A549 (cell line): ENCODE measurements around the gene LAMB1. TPM values are rescaled to one million over a fixed set of nuclear protein-coding genes. Genes with fewer than 3 reads are reported as not detected.
A peak's percentile ranks its signal among the peaks of the same experiment; 100 is the strongest.

Experiments
- ATAC-seq, 2 experiments: fragments of 200-7000 bp in 1 of 2; fragments of >200 bp in 1 of 2; cut with Nextera tagmentation in 1 of 2; cut with Tn5 transposase in 1 of 2; 3 replicates each; pipeline versions ENCODE4 v1.8.0 to v1.9.1; 2018 to 2020; ENCODE audit warnings: mild to moderate bottlenecking in 1 of 2, moderate library complexity in 1 of 2
- CTCF ChIA-PET: fragments of 300-600 bp; sonication (Branson Sonifier 250); formaldehyde crosslinking; extraction: SDS; loops from one replicate; lab custom pipeline; 2021; ENCODE audit warnings: antibody characterized with exemption, inconsistent platforms; lab: Yijun Ruan, JAX
- POLR2A ChIA-PET: fragments of 350-600 bp; formaldehyde crosslinking; extraction: SDS; loops from one replicate; lab custom pipeline; 2021; ENCODE audit warnings: antibody characterized with exemption, inconsistent platforms; lab: Yijun Ruan, JAX
- DNase-seq, 2 experiments: peaks; one replicate each; pipeline versions ENCODE4 v3.0.0 to v3.0.0-alpha.2; 2011 to 2016; ENCODE audit warnings: low read depth in 1 of 2, low spot score in 1 of 2
- FAIRE-seq: peaks from 2 replicates; lab custom pipeline; 2011; peaks lifted over from hg19 to GRCh38; lab: Jason Lieb, UNC
- H3K27ac ChIP-seq, 2 experiments: fragments of >200 bp; sonication (Bioruptor Twin); formaldehyde crosslinking; 3 replicates each; pipeline ENCODE4 v1.5.1; 2016 to 2017
- H3K4me1 ChIP-seq: fragments of >200 bp; sonication (Bioruptor Twin); formaldehyde crosslinking; 3 replicates; pipeline ENCODE4 v1.6.1; 2016
- H3K4me2 ChIP-seq: fragments of >200 bp; sonication (Bioruptor Twin); formaldehyde crosslinking; 3 replicates; pipeline ENCODE4 v1.6.1; 2016
- H3K4me3 ChIP-seq: fragments of >200 bp; sonication (Bioruptor Twin); formaldehyde crosslinking; 3 replicates; pipeline ENCODE4 v1.5.1; 2016
- H3K9me3 ChIP-seq: fragments of >200 bp; sonication (Bioruptor Twin); formaldehyde crosslinking; 3 replicates; pipeline ENCODE4 v1.6.1; 2016
- CBX2 ChIP-seq: fragments of 200-600 bp; sonication (generic); IDR thresholded peaks from 2 replicates; pipeline ENCODE4 v1.6.1; 2016; ENCODE audit warnings: low read depth, mild to moderate bottlenecking, borderline replicate concordance
- CBX8 ChIP-seq: fragments of 200-600 bp; sonication (generic); IDR thresholded peaks from 2 replicates; pipeline ENCODE4 v1.6.1; 2016
- CHD2 ChIP-seq: fragments of 150-350 bp; IDR thresholded peaks from 2 replicates; pipeline ENCODE4 v1.6.1; 2014; ENCODE audit warnings: low read length; ENCODE audit not compliant: partially characterized antibody
- CTCF ChIP-seq: fragments of >200 bp; sonication (Bioruptor Twin); formaldehyde crosslinking; IDR thresholded peaks from 3 replicates; pipeline ENCODE4 v1.5.1; 2016
- ELK1 ChIP-seq: fragments of 150-350 bp; IDR thresholded peaks from 2 replicates; pipeline ENCODE4 v1.6.1; 2014; ENCODE audit warnings: low read depth, mild to moderate bottlenecking, low read length
- FOSB ChIP-seq: fragments of 250-450 bp; sonication (Bioruptor Pico); IDR thresholded peaks from 2 replicates; pipeline ENCODE4 v1.5.0; 2020; ENCODE audit warnings: mild to moderate bottlenecking, moderate library complexity
- HDAC2 ChIP-seq: fragments of 200-600 bp; sonication (generic); IDR thresholded peaks from 2 replicates; pipeline ENCODE4 v1.6.1; 2016
- HES2 ChIP-seq: fragments of >200 bp; sonication (Bioruptor Twin); formaldehyde crosslinking; IDR thresholded peaks from 2 replicates; pipeline ENCODE4 v1.6.1; 2016
- HEYL ChIP-seq: fragments of 250-450 bp; sonication (Bioruptor Pico); IDR thresholded peaks from 2 replicates; pipeline ENCODE4 v1.8.0; 2021; ENCODE audit warnings: mild to moderate bottlenecking, moderate library complexity
- HOXB5 ChIP-seq: fragments of 250-450 bp; sonication (Bioruptor Pico); IDR thresholded peaks from 2 replicates; pipeline ENCODE4 v1.5.0; 2020; ENCODE audit warnings: mild to moderate bottlenecking, moderate library complexity
- JUN ChIP-seq, 2 experiments: fragments of >200 bp; sonication (Bioruptor Twin); formaldehyde crosslinking; IDR thresholded peaks; 2 replicates in 1 of 2; 3 replicates in 1 of 2; pipeline ENCODE4 v1.6.1; 2016 to 2017
- KDM5A ChIP-seq: fragments of 200-600 bp; sonication (generic); IDR thresholded peaks from 2 replicates; pipeline ENCODE4 v1.6.1; 2016; ENCODE audit warnings: antibody characterized with exemption, mild to moderate bottlenecking
- MAZ ChIP-seq: fragments of 150-350 bp; IDR thresholded peaks from 2 replicates; pipeline ENCODE4 v1.6.1; 2014; ENCODE audit warnings: antibody characterized with exemption, low read depth, low read length, borderline replicate concordance
- NFE2L2 ChIP-seq: fragments of 150-350 bp; conservative IDR thresholded peaks from 2 replicates; pipeline ENCODE4 v1.6.1; 2014; ENCODE audit warnings: low read length
- NR3C1 ChIP-seq: fragments of >200 bp; sonication (Bioruptor Twin); formaldehyde crosslinking; IDR thresholded peaks from 3 replicates; pipeline ENCODE4 v1.6.1; 2017
- RAD21 ChIP-seq, 2 experiments: fragments of >200 bp in 1 of 2; sonication (Bioruptor Twin) in 1 of 2; formaldehyde crosslinking in 1 of 2; IDR thresholded peaks in 1 of 2; conservative IDR thresholded peaks in 1 of 2; 2 replicates in 1 of 2; 3 replicates in 1 of 2; pipeline ENCODE4 v1.6.1; 2012 to 2018; ENCODE audit warnings: inconsistent platforms in 1 of 2
- RNF2 ChIP-seq: fragments of 200-600 bp; sonication (generic); IDR thresholded peaks from 2 replicates; pipeline ENCODE4 v1.6.1; 2016; ENCODE audit warnings: low read depth, mild to moderate bottlenecking, antibody characterized with exemption, moderate library complexity, borderline replicate concordance
- WGBS: methylation state at CpG from one replicate; pipeline ENCODE4 v1.1.6; 2017; ENCODE audit errors: missing lambda C conversion rate; 5-methylcytosine and 5-hydroxymethylcytosine counted together
- polyA plus RNA-seq, 4 experiments: library from polyadenylated mRNA; depleted of rRNA in 3 of 4; stranded (reverse); fragments of >200 nt; fragmentation: RNase III in 1 of 4; extraction: RNeasy Plus Mini Kit Qiagen cat#74134 plus additional on column Dnase treatment in 1 of 4; gene quantifications; 2 replicates in 3 of 4; 3 replicates in 1 of 4; pipeline ENCODE4 v1.2.3, GENCODE V29; 2011 to 2017

LAMB1 gene
- polyA plus RNA-seq, 2 of the 4 experiments (the other 2 are of a cell fraction): 142 to 162 TPM

GRCh38 chr7:107937531-107937930, 65.4 kb downstream of the LAMB1 start:
- peaks cover 15% of the 10 kb centered on the region; the same call in 2 of the 3 replicates for H3K4me1 ChIP-seq
- DNase-seq (no peak), FAIRE-seq (no peak), ATAC-seq (no peak)
- H3K27ac ChIP-seq: no peak overlapping the region
- ChIA-PET CTCF (interaction anchor here (0.7 kb wide), 1 partner anchor 14 kb away, joined by 3 read pairs; no protein-coding TSS in a partner anchor), POLR2A (no interaction called here)
- H3K9me3 ChIP-seq: no peaks in the 10 kb centered on the region
- H3K4me2 ChIP-seq: no peak overlapping the region
- no peak overlapping the region for H3K4me3 ChIP-seq
- WGBS: 94% methylated on average over 1 of the region's 1 CpG
- TF ChIP-seq HES2 (no peak), NFE2L2 (no peak), HOXB5 (CRISPR knock-in tag) (no peak), RNF2 (no peak), CHD2 (no peak)

GRCh38 chr7:107936312-107936711, 66.6 kb downstream of the LAMB1 start:
- DNase-seq: no peak
- no peak for TF ChIP-seq FOSB (CRISPR knock-in tag)
- ChIA-PET POLR2A (no interaction called here), CTCF (interaction anchor here (0.9 kb wide), 1 partner anchor 9 kb away, joined by 3 read pairs; no protein-coding TSS in a partner anchor)
- WGBS: 95% methylated on average over 2 of the region's 2 CpGs
- H3K4me1 ChIP-seq: peaks cover 15% of the 10 kb centered on the region; the same call in 2 of the 3 replicates
- no peak overlapping the region for H3K27ac ChIP-seq
- no peak for ATAC-seq
- H3K9me3 ChIP-seq: no peaks in the 10 kb centered on the region
- no peak overlapping the region for H3K4me2 ChIP-seq
- no peak for FAIRE-seq
- H3K4me3 ChIP-seq: no peak overlapping the region

- ATAC-seq (peak in 1 of 2 experiments; percentile 39; a peak in 3 of 6 replicates), FAIRE-seq (no peak), DNase-seq (no peak)
- Histone ChIP-seq H3K27ac (peak overlapping the region in 1 of 2 experiments; percentile 32; a peak in 2 of 6 replicates), H3K4me3 (no peak overlapping the region), H3K4me2 (no peak overlapping the region), H3K9me3 (no peaks in the 10 kb centered on the region), H3K4me1 (peaks cover 15% of the 10 kb centered on the region; the same call in 2 of the 3 replicates)
- ChIA-PET CTCF (interaction anchor here (0.6 kb wide), 1 partner anchor 211 kb away, joined by 3 read pairs; no protein-coding TSS in a partner anchor), POLR2A (no interaction called here)
- TF ChIP-seq CHD2 (no peak), CBX2 (no peak), ELK1 (no peak), MAZ (no peak), HEYL (no peak), JUN (IDR thresholded peaks at IDR 0.05) (no peak), HDAC2 (no peak), CTCF (no peak), KDM5A (no peak), NR3C1 (no peak), CBX8 (no peak), RAD21 (conservative IDR thresholded peaks at IDR 0.05 in 1 of 2, IDR thresholded peaks at IDR 0.05 in 1 of 2) (no peak)
- WGBS: 87% methylated on average over 8 of the region's 8 CpGs
Observed at GRCh38 chr7:107934991-107935770, 67.8 kb downstream of the LAMB1 start.
